GM23338 (cell line): ENCODE results near the gene ATP8A2. TPM values are rescaled to one million over a fixed set of nuclear protein-coding genes. Genes with fewer than 3 reads are reported as not detected.

Source experiments
- ATAC-seq: fragments of 200-7000 bp; cut with Tn5 transposase; 3 replicates; pipeline ENCODE4 v1.9.1; 2020
- DNase-seq: peaks from one replicate; pipeline ENCODE4 v3.0.0-alpha.2; 2015; ENCODE audit warnings: low spot score
- H2AFZ ChIP-seq: fragments of 200-600 bp; sonication (generic); 2 replicates; pipeline ENCODE4 v1.8.0; 2016; ENCODE audit warnings: antibody characterized with exemption, mild to moderate bottlenecking, moderate library complexity
- H3F3A ChIP-seq: fragments of 200-600 bp; sonication (generic); replicated peaks from 2 replicates; pipeline ENCODE4 v1.8.0; 2017; ENCODE audit warnings: antibody characterized with exemption, mixed run types, low read depth
- H3K27ac ChIP-seq: fragments of 200-600 bp; sonication (generic); 2 replicates; pipeline ENCODE4 v1.6.1; 2016; ENCODE audit warnings: low read depth
- H3K27me3 ChIP-seq: fragments of 200-600 bp; sonication (generic); 2 replicates; pipeline ENCODE4 v1.8.0; 2016; ENCODE audit warnings: mild to moderate bottlenecking, mixed run types, moderate library complexity; ENCODE audit not compliant: insufficient read depth
- H3K36me3 ChIP-seq: fragments of 200-600 bp; sonication (generic); 2 replicates; pipeline ENCODE4 v1.8.0; 2016; ENCODE audit warnings: mild to moderate bottlenecking; ENCODE audit not compliant: insufficient read depth
- H3K4me1 ChIP-seq: fragments of 200-600 bp; sonication (generic); 2 replicates; pipeline ENCODE4 v1.8.0; 2016; ENCODE audit warnings: mild to moderate bottlenecking, moderate library complexity; ENCODE audit not compliant: insufficient read depth
- H3K4me2 ChIP-seq: fragments of 200-600 bp; sonication (generic); 2 replicates; pipeline ENCODE4 v1.7.1; 2017; ENCODE audit warnings: mixed run types
- H3K4me3 ChIP-seq: fragments of 200-600 bp; sonication (generic); 2 replicates; pipeline ENCODE4 v1.6.1; 2016; ENCODE audit warnings: mixed run types
- H3K79me2 ChIP-seq: fragments of 200-600 bp; sonication (generic); replicated peaks from 2 replicates; pipeline ENCODE4 v1.8.0; 2017; ENCODE audit warnings: mild to moderate bottlenecking; ENCODE audit not compliant: insufficient read depth
- H3K9me2 ChIP-seq: fragments of 200-600 bp; sonication (generic); 2 replicates; pipeline ENCODE4 v1.8.0; 2017; ENCODE audit not compliant: insufficient read depth
- H4K20me1 ChIP-seq: fragments of 200-600 bp; sonication (generic); replicated peaks from 2 replicates; pipeline ENCODE4 v1.8.0; 2017; ENCODE audit warnings: mild to moderate bottlenecking; ENCODE audit not compliant: insufficient read depth
- H3K27ac Mint-ChIP-seq: 2 replicates; pipeline ENCODE4 v1.8.0; 2020; ENCODE audit warnings: inconsistent platforms, mild to moderate bottlenecking, moderate library complexity, mixed read lengths
- H3K27me3 Mint-ChIP-seq: 3 replicates; pipeline ENCODE4 v1.8.0; 2022; ENCODE audit warnings: low read depth, mild to moderate bottlenecking, moderate library complexity, mixed read lengths, inconsistent platforms; ENCODE audit not compliant: insufficient read depth, poor library complexity
- H3K36me3 Mint-ChIP-seq: 3 replicates; pipeline ENCODE4 v1.8.0; 2021; ENCODE audit warnings: low read depth, mild to moderate bottlenecking, inconsistent platforms, moderate library complexity, mixed read lengths
- H3K4me1 Mint-ChIP-seq: 3 replicates; pipeline ENCODE4 v1.8.0; 2020; ENCODE audit warnings: mild to moderate bottlenecking, inconsistent platforms, mixed read lengths
- H3K4me3 Mint-ChIP-seq: 3 replicates; pipeline ENCODE4 v1.8.0; 2021; ENCODE audit warnings: moderate library complexity, mild to moderate bottlenecking, inconsistent platforms, mixed read lengths
- H3K9me3 Mint-ChIP-seq: 3 replicates; pipeline ENCODE4 v1.8.0; 2020; ENCODE audit warnings: moderate library complexity, mild to moderate bottlenecking, inconsistent platforms, mixed read lengths
- ETS1 ChIP-seq: IDR thresholded peaks from 2 replicates; pipeline ENCODE4 v1.6.1; 2016; ENCODE audit warnings: antibody characterized with exemption
- EZH2phosphoT487 ChIP-seq: fragments of 200-600 bp; sonication (generic); IDR thresholded peaks from one replicate; pipeline ENCODE4 v1.8.1; 2018; ENCODE audit warnings: antibody characterized with exemption; ENCODE audit not compliant: unreplicated experiment
- JUNB ChIP-seq: IDR thresholded peaks from one replicate; pipeline ENCODE4 v1.6.1; 2016; ENCODE audit warnings: antibody characterized with exemption; ENCODE audit not compliant: unreplicated experiment
- NANOG ChIP-seq: IDR thresholded peaks from 2 replicates; pipeline ENCODE4 v1.6.1; 2016; ENCODE audit warnings: antibody characterized with exemption, borderline replicate concordance
- STAT1 ChIP-seq: IDR thresholded peaks from one replicate; pipeline ENCODE4 v1.6.1; 2016; ENCODE audit warnings: antibody characterized with exemption; ENCODE audit not compliant: unreplicated experiment
- ZNF331 ChIP-seq: fragments of 250-450 bp; sonication (Bioruptor Pico); IDR thresholded peaks from 2 replicates; pipeline ENCODE4 v1.5.0; 2020; ENCODE audit warnings: low read depth, mild to moderate bottlenecking, moderate library complexity
- polyA plus RNA-seq: library from polyadenylated mRNA; unstranded; fragments of >200 nt; fragmentation: Nextera tagmentation; extraction: Ambion mirVana; gene quantifications from 2 replicates; pipeline ENCODE4 v1.2.1, GENCODE V29; 2016
- total RNA-seq: library from RNA; depleted of rRNA; stranded (reverse); fragments of >200 nt; shearing (Covaris generic); gene quantifications from 2 replicates; pipeline ENCODE4 v1.2.3, GENCODE V29; 2014
- TF ChIP-seq, protein P1 (sequence below): IDR thresholded peaks from one replicate; pipeline ENCODE4 v1.6.1; 2018; ENCODE audit warnings: antibody characterized with exemption; ENCODE audit not compliant: unreplicated experiment

ATP8A2 gene
- total and polyA plus RNA-seq, 2 experiments from 2014 or later = 5.7 to 8.8 TPM

DNA sequence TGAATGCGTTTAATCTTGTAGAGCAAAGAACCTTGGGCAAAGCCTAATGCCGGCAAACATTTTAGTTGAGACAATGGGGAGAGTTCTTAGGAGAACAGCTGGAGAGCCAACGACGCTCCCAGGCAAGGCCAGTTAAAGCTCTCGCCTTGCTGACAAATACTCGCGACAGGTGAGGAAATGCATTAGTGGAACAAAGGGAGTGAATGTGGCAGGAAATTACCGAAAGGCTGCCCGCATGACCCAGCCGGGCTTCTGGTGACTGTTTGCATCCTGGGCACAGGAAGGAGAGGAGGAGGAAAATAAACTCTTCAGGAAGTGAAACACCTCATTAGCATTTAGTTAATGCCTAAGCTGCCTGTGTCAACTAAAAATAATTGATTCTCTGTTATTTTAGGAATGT lies 605.4 kb downstream of the ATP8A2 start (continued):
- TF ChIP-seq, protein P1, sequence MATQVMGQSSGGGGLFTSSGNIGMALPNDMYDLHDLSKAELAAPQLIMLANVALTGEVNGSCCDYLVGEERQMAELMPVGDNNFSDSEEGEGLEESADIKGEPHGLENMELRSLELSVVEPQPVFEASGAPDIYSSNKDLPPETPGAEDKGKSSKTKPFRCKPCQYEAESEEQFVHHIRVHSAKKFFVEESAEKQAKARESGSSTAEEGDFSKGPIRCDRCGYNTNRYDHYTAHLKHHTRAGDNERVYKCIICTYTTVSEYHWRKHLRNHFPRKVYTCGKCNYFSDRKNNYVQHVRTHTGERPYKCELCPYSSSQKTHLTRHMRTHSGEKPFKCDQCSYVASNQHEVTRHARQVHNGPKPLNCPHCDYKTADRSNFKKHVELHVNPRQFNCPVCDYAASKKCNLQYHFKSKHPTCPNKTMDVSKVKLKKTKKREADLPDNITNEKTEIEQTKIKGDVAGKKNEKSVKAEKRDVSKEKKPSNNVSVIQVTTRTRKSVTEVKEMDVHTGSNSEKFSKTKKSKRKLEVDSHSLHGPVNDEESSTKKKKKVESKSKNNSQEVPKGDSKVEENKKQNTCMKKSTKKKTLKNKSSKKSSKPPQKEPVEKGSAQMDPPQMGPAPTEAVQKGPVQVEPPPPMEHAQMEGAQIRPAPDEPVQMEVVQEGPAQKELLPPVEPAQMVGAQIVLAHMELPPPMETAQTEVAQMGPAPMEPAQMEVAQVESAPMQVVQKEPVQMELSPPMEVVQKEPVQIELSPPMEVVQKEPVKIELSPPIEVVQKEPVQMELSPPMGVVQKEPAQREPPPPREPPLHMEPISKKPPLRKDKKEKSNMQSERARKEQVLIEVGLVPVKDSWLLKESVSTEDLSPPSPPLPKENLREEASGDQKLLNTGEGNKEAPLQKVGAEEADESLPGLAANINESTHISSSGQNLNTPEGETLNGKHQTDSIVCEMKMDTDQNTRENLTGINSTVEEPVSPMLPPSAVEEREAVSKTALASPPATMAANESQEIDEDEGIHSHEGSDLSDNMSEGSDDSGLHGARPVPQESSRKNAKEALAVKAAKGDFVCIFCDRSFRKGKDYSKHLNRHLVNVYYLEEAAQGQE = no peak
- TF ChIP-seq EZH2phosphoT487 (no peak), NANOG (peak; percentile 86)

GRCh38 chr13:25977671-25978070 lies 605.9 kb downstream of the ATP8A2 start:
- DNase-seq = peak; percentile 27
- peaks cover 67% of the 10 kb centered on the region for H3K4me1 Mint-ChIP-seq
- H3K36me3 ChIP-seq = no peaks in the 10 kb centered on the region
- no peaks in the 10 kb centered on the region for H3K9me3 Mint-ChIP-seq
- no peak overlapping the region for H2AFZ ChIP-seq
- no peaks in the 10 kb centered on the region for H4K20me1 ChIP-seq
- TF ChIP-seq ETS1 (no peak), ZNF331 (CRISPR knock-in tag) (no peak), EZH2phosphoT487 (no peak), JUNB (no peak), STAT1 (no peak)
- TF ChIP-seq, protein P1 = no peak
- no peak overlapping the region for H3K4me3 ChIP-seq
- peak overlapping the region; percentile 98 for H3K27ac Mint-ChIP-seq
- H3K36me3 Mint-ChIP-seq = no peaks in the 10 kb centered on the region
- H3K4me1 ChIP-seq = peaks cover 52% of the 10 kb centered on the region
- no peaks in the 10 kb centered on the region for H3K27me3 ChIP-seq
- peak overlapping the region; percentile 34 for H3K4me2 ChIP-seq
- ATAC-seq = peak; percentile 20
- H3K27me3 Mint-ChIP-seq = peaks cover 17% of the 10 kb centered on the region
- peak overlapping the region; percentile 83 for H3K27ac ChIP-seq
- H3F3A ChIP-seq = peaks cover 11% of the 10 kb centered on the region
- no peaks in the 10 kb centered on the region for H3K79me2 ChIP-seq
- H3K9me2 ChIP-seq = no peaks in the 10 kb centered on the region
- H3K4me3 Mint-ChIP-seq = peak overlapping the region; percentile 12; the same call in 1 of the 3 replicates
